Activated CD4-positive, alpha-beta T cell treated with anti-CD3 and anti-CD28 coated beads, Interleukin-10, Interleukin-2, amounts not matched to agents 100 ng/mL and 50 ng/mL, durations not matched to agents 16 hours and 8 hours (primary cell): Measurements from ENCODE around the gene TRIM40.
A peak's percentile ranks its signal among the peaks of the same experiment; 100 is the strongest.
"Not testable (repeated sequence)": the region's sequence is repeated elsewhere in the genome, so short reads cannot be mapped to it uniquely, and the experiment has no call there.

Experiments
- DNase-seq: peaks from one replicate; pipeline ENCODE4 v3.0.0-alpha.2; 2020

Gene TRIM40

DNA sequence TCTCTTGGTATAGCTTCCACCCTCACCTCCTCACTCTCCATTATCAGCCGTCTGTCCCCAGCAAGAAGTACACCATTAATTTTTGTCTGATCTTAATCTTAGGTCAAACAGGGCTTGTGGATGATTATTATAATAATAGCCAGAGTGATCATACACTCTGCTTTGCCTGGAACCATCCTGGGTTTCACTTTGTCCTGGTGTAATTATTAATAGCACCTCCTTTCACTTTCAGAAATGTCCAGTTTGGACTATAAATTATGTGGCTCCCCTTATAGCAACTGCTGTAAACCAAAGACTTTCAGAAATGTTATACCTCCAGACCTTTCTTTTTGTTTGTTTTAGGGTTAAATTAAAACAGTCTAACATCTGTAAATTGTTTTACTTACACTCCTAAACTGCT lies 22.1 kb upstream of the TRIM40 start:
- DNase-seq: no peak

DNA sequence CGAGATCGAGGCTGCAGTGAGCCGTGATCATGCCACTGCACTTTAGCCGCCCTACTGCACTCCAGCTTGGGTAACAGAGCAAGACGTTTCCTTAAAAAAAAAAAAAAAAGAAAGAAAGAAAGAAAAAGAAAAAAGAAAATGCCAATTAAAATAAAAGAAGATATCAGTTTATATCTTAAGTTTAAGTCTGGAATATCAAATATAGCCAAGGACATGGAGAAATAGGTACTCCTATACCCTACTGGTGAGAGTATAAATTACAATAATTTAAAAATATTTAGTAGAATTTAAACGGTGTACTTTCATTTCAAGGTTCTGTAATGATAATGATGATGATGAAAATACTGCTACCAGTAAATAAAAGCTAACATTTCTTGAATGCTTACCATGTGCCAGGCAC lies 19.2 kb upstream of the TRIM40 start:
- no peak for DNase-seq

DNA sequence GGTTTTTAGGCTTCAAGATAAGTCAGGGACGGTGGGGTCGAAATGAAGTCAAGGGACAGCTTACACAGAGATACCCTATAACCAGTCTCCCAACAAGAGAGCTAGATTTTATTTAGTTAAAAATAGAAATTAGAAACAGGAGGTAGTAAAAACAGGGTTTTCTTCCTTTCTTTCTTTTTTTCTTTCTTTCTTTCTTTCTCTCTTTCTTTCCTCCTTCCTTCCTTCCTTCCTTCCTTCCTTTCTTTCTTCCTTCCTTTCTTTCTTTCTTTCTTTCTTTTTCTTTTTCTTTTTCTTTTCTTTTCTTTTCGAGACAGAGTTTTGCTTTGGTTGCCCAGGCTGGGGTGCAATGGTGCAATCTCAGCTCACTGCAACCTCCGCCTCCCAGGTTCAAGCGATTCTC lies 17.2 kb upstream of the TRIM40 start:
- DNase-seq: not testable (repeated sequence)

DNA sequence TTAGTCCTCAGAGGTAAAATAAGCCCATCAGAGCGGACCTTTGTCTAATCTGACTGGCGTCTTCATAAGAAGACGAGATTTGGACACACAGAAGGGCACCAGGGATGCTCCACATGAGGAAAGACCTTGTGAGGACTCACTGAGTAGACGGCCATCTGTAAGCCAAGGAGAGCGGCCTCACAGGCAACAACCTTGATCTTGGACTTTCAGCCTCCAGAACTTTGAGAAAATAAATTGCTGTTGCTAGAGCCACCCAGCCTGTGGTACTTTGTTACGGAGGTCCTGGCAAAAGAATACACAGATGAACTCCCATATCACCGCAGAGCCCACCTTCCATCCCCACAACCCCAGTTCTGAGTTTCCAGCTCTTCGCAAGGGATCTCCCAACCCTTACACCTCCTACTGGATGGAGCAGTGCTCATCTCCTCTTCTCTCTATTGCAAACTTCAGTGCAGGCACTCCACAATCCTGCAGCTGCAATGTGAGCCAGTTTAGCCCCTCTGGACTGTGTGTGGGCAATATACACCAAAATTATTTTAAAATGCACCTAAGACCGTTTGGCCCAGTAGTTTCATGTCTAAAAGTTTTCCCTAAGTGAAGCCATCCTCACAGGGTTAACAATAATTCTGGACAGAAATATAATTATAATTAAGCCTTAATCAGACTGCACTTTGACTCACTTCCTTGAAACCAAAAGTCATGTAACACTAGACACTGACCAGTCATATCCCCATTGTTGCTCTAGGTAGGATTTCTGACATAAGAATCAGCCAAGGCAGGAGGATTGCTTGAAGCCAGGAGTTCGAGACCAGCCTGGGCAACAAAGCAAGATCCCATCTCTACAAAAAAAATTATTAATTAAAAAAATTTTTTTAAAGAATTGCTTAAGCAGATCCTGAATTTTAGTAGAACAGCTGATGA lies 14.2 kb upstream of the TRIM40 start:
- DNase-seq: no peak

DNA sequence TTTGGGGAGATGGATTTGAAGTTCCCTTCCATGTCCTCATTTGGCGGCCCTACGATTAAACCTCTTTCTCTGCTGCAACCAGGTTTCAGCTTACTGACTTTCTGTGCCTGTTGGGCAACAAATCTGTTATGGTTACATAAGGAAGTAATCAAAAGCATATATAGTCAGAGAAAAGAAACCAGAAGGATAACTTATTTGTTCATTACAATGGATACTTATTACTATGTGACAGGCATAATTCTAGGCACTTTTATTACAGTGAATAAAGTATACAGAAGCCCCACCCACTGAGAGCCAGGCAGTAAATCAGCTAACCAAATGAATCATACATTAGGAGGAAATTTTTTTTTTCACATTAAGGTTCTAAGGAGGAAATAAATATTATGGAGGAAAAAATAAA lies 13.4 kb upstream of the TRIM40 start:
- no peak for DNase-seq

DNA sequence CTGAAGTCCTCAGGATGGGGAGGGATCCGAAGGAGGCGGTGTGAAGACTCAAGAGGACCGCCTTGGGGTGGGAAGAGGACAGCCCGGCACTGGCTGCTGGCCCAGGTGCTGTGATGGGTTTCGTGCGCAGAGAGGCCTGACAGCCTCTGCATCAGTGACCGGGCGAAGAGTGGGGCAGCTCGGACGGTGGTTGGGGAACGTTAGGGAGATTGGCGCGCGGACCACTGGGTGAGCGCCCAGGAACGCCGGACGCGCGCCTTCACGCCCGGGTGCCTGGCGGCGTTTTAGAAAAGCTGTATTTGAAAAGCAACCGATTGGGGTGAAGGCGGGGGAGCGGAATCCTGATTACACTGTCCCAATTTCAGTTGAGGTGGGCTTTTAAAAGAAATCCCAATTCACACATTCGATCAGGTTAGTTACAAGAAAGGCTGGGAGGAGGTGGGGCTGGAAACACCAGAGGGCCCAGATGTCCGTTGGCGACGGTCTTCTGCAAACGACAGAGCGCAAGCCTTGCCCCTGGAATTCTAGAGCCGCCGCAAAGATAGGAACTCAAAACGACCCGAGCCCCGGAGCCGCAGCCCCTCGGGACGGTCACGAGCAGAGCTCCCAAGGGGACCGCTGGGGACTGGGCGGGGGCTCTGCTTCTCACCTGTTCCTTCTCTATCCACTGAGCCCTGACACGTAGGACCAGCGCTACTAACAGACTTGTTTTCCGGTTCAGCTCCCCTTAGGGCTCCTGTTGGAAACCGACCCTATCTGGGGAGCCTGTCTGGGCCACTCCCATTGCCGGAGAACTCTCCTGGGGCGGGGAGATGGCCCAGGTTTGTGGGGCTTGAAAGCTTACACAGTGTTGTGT lies 8.5 kb upstream of the TRIM40 start:
- no peak for DNase-seq

DNA sequence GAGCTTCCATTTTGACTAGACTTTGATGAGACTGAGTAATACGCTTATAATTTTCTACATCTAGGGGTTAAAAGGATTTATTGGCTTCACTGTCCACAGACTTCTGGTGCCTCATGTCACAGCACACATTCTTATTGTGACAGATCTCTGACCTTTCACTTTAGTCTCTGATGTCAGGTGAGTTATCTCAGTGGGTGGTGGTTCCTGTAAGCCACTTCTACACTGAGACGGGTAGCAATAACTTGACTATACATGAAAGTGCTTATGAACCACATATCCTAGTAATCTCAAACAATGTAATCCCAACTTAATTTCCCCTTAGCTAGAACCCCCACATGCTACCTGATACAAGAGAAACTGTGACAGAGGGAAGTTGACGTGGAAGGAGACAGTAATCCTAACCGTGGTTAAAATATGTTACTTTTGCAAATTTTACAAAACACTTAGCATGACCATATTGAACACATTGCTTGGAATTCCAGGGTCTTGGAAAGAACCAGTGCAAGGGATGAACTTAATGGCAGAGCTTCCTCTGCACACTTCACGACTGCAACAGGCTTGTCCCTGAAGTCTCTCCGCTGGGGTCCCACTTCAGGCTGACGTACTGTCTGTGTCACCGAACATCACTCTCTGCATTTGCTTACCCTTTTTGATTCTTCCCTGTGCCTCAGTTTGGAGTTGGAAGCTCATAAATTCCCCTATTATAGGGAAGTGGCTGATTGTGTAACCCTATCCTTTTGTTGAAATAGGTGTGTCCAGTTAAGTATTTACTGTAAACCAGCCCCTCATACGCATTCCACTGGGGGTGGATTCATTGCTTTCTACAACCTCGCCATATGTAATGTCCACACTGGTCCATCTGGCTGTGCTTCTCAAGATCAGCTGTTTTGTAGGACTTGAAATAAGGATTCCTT lies 6.4 kb upstream of the TRIM40 start:
- DNase-seq: peak; percentile 6

DNA sequence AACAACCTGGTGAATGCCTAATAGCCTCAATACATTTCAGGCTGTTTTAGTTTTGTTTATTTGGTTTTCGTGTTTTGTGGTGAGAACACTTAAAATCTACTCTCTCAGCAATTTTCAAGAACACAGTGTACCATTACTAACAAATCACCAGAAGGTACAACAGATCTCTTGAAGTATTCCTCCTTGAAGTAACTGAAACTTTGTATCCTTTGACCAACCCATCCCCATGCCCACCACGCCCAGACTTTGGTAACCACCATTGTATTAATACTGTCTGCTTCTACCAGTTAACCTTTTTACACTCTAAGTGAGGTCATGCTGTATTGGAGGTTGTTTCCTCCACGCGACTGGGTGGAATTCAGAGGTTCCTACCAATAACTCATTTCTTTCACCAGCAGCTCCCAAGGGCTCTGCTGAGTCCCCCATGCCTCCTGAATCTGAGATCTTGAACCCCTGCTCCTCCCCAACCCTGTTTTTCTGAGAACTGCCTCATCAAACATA lies 5.7 kb upstream of the TRIM40 start:
- no peak for DNase-seq

DNA sequence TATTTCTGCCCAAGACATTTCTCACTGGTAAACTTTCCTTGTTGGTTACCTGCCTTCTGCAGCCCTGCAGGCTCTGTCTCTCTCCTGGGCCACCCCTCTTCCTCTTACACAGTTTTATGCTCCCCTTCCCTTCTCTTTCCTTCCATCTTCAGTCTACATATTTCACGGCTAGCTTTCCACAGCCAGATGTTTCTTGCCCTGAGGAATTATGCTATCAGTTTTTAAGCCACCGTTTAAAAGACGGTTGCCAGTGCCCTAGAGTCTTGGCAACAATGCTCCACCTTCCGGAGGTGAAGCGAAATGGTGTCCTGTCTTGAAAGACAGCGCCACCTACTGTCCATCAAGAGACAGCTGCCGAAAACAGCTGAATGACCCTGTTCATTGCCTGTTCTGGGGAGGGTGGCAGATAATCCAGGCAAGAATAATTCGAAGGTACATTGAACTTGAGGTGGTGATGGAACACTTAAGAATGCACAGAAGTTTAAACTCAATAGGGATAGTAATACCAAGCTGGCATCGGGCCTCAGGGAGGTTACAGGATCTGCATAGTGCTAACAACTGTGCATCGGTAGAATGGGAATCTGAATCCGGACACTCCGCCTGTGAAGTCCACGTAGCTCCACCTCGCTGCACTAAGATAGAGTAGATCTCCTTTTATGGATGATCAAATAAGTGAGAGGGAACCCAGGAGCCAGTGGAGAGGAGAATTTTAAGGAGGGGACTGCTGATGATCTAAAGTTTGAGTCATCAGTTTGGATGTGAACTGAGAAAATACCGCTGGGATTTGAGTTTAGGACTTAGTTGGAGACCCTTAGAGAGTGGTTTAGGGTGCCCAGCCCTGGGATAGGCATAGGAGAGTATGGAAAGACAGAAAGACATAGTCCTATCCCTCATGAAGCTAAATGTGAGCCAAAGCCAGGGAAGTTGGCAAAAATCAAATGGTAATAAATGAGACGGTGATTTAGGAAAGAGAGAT lies 4.8 kb upstream of the TRIM40 start:
- DNase-seq: peak; percentile 84

DNA sequence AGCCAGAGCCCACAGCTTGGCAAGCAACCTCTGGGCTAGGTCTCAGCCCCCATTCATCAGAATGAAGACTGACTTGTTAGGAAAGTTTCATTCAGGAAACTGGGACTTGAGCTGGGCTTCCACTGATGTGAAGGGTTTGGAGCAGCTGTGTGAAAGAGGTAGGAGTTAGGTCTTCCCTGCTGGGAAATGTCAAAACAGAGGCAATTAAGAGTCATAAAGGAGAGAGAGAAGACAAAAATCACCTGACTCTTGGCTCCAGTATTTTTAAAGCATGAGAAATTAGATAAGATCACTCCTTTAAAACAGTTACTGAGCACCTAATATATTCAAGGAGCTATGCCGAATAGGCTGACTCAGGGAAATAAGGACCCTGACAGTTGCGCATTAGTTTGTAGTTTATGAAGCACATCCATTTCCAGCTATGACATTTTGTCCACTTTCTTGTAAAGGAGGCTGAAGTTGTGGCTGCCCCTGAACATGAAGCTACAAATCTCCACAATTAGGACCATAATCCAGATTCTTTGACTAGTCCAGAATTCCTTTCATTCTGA lies 3.9 kb upstream of the TRIM40 start:
- no peak for DNase-seq

DNA sequence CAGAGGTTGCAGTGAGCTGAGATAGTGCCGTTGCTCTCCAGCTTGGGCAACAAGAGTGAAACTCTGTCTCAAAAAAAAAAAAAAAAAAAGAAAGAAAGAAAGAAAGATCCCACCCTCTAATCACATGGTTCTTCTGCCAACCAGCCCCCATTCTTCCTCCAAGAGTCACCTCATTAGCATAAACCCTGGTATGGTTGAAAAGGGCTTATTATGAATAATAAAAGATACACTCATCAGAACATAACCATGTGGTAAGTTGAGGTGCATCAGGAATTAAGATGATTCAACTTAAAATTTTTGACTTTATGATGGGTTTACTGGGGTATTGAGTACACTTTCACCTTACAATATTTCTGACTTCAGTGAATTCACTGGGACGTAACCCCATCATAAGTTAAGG lies 793 bp upstream of the TRIM40 start:
- DNase-seq: no peak

DNA sequence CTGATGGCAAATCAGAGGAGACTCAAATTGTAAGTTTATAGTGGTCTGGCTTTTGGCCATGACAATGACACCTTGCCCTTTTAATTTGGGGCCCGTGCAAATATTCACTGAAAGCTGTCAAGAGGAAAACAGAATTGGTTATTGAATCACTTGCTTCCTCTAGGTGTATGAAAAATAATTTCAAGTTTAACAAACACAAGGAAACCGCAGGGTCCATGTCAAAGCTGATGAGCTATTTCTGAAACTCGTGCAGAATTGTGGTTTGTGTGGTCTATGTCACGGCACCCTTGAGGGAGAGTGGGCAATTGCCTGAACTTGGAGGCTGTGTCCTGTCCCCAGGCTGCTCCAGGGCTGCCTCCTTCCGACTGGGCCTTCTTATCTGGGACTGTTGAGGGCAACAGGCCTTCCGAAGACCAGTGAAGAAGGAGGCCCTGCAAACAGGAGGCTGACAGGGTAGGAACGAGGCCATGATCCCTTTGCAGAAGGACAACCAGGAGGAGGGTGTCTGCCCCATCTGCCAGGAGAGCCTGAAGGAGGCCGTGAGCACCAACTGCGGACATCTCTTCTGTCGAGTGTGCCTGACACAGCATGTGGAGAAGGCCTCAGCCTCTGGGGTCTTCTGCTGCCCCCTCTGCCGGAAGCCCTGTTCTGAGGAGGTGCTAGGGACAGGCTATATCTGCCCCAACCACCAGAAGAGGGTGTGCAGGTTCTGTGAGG lies 788 bp downstream of the TRIM40 start:
- DNase-seq: peak; percentile 56

DNA sequence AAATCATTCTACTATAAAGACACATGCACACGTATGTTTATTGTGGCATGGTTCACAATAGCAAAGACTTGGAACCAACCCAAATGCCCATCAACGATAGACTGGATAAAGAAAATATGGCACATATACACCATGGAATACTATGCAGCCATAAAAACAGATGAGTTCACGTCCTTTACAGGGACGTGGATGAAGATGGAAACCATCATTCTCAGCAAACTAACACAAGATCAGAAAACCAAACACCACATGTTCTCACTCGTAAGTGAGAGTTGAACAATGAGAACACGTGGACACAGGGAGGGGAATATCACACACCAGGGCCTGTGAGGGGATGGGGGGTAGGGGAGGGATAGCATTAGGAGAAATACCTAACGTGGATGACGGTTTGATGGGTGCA lies 4.3 kb downstream of the TRIM40 start:
- DNase-seq: not testable (repeated sequence)

DNA sequence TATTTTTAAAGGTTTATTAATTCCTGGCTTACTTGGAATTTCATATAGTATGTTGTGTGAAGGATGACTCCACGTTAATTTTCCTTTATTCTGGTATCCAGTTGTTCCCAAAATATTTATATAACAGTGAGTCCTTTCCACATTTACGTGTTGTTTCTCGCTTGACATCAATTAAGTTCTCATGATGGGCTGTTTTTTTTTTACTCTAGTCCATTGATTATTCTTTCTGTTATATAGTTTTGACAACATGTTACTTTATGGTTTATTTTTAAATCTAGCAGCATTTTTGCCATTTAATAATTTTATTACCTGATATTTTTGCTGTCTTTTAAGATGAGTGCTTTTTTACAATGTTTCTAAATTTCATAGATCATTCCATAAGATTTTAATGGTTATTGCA lies 6.7 kb downstream of the TRIM40 start:
- no peak for DNase-seq

DNA sequence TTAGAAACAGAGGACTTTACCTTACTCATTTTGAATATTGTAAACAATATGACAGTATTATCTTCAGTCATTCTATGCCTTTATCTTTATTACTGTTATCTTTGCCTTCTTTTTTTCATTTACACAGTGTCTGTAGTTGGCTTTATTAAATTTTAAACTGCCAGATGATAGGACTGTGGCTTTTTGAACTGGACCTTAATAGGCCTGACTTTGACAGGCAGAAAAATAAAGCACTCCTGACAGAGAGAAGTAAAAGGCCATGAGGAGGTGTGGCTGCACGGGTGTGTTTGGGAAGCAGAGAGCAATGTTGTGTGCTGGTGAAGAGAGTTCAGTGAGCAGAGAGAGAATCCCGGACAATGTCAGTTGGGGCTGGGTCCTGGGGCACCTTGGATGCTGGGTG lies 7.8 kb downstream of the TRIM40 start:
- no peak for DNase-seq

DNA sequence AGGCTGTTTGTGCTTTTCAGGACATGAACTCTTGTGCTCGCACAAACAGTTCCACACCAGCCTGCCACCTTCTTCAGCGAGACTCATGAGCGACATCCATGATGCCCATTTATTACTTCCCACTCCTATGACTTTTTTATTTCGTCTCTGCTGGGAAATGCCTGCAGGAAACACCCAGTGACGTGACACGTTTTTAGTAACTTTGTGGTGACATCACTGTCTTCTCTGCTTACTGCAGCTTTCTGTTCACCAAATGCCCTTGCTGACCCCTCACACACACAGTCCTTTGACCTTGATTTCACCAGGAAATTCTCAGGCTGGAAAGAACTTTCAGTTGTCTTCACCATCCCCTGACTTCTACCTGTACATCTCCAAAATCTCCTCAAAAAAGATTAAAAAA lies 8.9 kb downstream of the TRIM40 start:
- no peak for DNase-seq

DNA sequence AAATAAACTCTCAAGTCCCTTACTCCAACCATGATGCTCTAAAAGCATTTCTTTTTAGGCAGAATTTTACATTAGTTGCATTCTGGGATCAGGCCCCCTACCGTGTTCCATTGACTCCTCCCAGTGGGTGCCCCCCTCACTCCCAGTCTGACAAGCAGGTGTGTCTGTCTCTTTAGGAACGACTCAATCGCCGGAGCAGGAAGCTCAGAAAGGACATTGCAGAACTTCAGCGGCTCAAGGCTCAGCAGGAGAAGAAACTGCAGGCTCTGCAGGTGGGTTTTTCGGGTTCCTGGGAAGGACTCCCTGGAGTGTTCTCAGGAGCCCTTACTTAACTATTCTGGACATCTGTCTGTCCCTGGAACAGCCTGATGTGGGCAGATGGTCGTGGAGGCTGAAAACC lies 9.9 kb downstream of the TRIM40 start:
- DNase-seq: no peak

DNA sequence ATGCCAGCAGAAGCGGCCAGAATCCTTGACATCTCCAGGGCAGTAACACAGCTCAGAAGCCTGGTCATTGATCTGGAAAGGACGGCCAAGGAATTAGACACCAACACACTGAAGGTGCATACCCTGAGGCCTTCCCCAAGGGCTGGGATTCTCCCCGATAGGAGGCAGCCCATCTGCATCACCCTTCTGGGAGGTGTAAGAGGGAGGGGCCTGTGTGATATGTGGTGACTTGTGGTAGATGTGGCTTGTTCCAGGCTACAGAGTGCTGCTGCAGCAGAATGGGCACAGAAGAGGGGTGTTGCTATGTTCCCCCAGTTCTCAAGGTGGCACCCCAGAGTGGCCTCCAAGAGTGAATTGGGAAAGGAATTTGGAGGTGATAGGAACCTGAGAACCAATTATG lies 11.2 kb downstream of the TRIM40 start:
- no peak for DNase-seq

DNA sequence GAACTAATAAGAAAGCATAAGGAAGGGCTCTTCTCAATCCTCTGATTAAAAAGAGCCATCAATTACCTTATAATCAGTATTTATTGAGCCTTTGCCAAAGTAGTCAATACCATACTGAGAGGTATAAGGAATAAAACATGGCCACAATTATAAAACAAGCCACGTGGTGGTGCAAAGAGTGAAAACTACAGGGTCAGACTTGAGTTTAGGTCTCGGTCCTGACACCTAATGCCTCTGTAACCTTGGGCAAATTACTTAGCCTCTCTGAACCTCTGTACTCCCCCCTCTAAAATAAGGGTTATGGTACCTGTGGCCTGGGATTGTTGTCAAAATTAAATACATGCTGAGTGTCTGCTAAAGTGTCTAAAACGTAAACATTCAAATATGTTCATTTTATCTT lies 13.3 kb downstream of the TRIM40 start:
- no peak for DNase-seq

DNA sequence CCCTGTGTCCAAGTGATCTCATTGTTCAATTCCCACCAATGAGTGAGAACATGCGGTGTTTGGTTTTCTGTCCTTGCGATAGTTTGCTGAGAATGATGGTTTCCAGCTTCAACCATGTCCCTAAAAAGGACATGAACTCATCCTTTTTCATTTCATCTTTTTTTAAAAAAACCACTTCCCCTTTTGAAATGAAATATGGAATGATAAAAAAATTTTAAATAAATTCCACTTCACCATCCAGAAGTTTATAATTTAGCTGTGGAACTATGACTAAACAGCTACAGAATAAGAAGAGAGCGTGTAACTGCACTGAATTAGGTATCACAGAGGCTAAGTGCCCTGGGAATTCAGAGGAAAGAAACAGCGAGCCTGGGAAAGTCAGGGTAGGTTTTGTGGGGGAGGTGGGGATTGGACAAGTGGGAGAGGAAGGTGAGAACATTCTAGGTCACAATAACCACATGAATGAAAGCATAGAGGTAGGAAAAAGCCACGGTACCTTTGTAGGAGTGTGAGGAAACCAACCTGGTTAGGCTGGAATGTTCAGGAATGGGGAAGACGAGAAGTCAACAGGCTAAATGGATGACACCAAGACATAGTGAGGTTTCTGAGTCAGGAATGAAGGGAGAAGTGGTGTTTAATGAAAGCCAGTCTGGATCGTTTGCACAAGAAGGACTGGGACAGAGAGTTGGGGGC lies 14.1 kb downstream of the TRIM40 start:
- DNase-seq: no peak
